ENCODE results near the gene GINS2. TPM values are rescaled to one million over a fixed set of nuclear protein-coding genes. Genes with fewer than 3 reads are reported as not detected.

The GINS2 gene
- total RNA-seq, 3 donors from 2014 or later, result 60.6 to 65.8 (median 62.7) TPM

DNA sequence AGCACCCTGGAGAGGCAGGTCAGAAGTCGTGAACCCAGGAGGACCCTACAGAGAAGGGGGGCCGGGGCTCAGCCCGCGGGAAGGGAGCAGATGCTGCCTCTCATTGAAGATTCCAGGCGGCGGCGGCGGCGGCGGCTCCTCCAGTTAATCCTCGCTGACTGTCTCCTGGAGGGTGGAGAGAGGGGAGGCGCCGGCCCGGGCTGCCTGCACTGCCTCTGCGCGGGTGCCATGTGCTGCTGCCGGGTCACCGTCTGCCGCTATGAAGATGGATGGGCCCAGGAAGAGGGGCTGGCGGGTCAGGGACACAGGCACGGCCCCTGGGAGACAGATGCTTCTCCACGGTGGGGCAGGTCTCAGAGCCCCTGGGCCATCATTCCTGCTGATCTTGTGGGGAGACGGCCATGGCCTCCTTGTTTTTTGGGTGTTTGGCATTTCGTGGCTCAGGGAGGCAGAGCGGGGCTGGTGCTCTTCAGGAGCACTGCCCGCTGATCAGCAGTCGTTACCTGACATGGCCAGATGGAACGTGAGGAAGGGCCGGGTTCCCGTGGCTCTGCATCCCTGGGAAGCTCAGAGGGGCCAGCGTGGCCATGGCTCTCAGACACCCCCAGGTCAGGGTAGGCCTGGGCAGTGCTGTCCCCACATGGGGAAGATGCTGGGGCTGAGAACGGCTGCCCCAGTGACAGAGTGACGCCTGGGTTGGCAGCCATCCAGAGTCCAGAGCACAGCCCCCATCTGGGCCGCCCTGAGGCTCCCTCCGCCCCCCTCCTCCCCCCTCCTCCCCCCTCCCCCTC is 36.1 kb downstream of the GINS2 start:
- Mint-ChIP-seq H3K9me3 (no peaks in the 10 kb centered on the region), H3K36me3 (ENCODE audit: insufficient read depth) (peaks cover 11% of the 10 kb centered on the region), H3K4me3 (no peak overlapping the region), H3K4me1 (ENCODE audit: low read depth) (peaks cover 5% of the 10 kb centered on the region), H3K27me3 (ENCODE audit: low read depth) (no peaks in the 10 kb centered on the region)
- ATAC-seq, result peak in 1 of 2 donors; percentile 60
- no peak for DNase-seq

- no peaks in the 10 kb centered on the region for H3K27me3 Mint-ChIP-seq (ENCODE audit: low read depth)
- H3K9me3 Mint-ChIP-seq, result no peaks in the 10 kb centered on the region
- DNase-seq (no peak), ATAC-seq (no peak)
- peaks cover 8% of the 10 kb centered on the region for H3K36me3 Mint-ChIP-seq (ENCODE audit: insufficient read depth)
- H3K4me3 Mint-ChIP-seq, result no peak overlapping the region
- H3K4me1 Mint-ChIP-seq (ENCODE audit: low read depth), result peaks cover 5% of the 10 kb centered on the region
Measured at GRCh38 chr16:85651629-85652430, 36.9 kb downstream of the GINS2 start.

DNA sequence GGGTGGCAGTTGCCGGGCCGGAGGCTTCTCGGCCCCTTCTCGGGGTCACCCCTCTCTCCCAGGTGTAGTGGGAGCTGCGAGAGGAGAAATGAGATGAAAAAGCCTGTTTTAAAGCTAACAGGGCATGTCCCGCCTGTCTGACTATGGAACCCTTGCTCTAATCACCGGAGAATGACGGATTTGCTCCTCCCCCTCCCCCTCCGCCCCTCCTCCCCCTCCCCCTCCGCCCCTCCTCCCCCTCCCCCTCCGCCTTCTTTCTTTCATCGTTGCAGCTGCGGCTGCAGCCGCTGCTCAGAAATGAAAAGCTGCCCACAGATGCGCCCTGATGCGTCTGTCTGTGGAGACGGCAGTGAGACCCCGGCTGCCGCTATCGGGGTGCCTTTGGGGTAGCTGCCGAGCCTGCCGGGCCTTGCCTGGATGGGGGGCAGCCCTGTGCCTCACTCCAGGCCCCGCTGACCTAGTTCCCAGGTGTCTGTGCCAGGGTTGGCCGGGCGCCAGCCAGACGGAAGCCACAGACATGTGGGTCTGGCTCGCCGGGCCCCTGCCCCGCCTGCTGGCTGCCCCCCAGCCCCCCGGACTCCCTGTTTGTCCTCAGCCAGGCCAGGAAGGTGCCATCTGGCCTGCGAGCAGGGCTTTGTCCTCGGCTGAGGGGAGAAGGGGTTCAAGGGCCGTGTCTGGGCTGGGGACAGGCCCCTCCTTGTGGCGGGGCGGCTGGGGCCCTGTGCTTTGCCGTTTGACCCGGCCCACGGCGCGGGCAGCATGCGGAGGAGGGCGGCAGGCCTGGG is 37.7 kb downstream of the GINS2 start:
- Mint-ChIP-seq H3K36me3 (ENCODE audit: insufficient read depth) (peaks cover 3% of the 10 kb centered on the region), H3K9me3 (no peaks in the 10 kb centered on the region), H3K4me1 (ENCODE audit: low read depth) (peaks cover 5% of the 10 kb centered on the region), H3K27me3 (ENCODE audit: low read depth) (no peaks in the 10 kb centered on the region), H3K4me3 (no peak overlapping the region)
- no peak for ATAC-seq
- no peak for DNase-seq

DNA sequence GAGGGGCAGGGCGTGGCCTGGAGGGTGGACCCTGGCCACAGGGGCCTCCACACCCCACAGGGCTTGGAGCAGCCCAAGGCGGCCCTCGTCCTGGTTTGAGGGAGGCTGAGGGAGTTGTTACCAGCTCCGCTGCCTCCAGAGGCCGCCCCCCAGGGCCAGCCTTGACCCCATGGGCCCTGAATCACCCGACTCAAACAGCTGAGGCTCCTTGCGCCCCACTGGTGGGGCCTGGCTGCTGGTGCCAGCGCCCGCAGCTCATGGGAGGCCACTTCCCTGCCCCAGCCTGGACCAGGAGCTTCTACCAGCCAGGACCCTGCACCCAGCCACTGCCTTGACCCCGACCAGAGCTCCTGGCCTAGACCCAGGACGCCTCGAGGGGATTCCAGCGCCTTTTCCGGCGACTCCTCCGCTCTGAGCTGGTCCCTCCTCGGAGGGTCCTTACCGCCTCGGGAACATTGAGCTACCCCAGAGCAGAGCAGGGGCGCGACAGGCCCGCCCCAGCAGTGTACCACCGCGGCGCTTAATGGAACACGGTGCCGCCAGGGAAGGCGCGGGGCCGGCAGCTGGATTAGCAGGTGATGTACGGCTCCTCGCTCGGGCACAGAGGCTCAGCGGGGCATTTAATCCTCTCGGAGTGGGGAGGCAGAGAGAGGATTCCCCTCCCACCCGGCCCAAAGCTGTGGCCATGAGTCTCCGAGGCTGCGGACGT is 38.5 kb downstream of the GINS2 start:
- Mint-ChIP-seq H3K27me3 (ENCODE audit: low read depth) (no peaks in the 10 kb centered on the region), H3K9me3 (no peaks in the 10 kb centered on the region), H3K4me3 (no peak overlapping the region), H3K4me1 (ENCODE audit: low read depth) (peaks cover 5% of the 10 kb centered on the region), H3K36me3 (ENCODE audit: insufficient read depth) (no peaks in the 10 kb centered on the region)
- no peak for DNase-seq
- no peak for ATAC-seq

- ATAC-seq (no peak), DNase-seq (no peak)
- Mint-ChIP-seq H3K4me1 (ENCODE audit: low read depth) (peaks cover 5% of the 10 kb centered on the region), H3K36me3 (ENCODE audit: insufficient read depth) (no peaks in the 10 kb centered on the region), H3K4me3 (no peak overlapping the region), H3K27me3 (ENCODE audit: low read depth) (no peaks in the 10 kb centered on the region), H3K9me3 (no peaks in the 10 kb centered on the region)
Measured at GRCh38 chr16:85649411-85650134, 39.2 kb downstream of the GINS2 start.

GRCh38 chr16:85648805-85649204 is 39.9 kb downstream of the GINS2 start:
- Mint-ChIP-seq H3K4me1 (ENCODE audit: low read depth) (peaks cover 11% of the 10 kb centered on the region), H3K27me3 (ENCODE audit: low read depth) (no peaks in the 10 kb centered on the region), H3K36me3 (ENCODE audit: insufficient read depth) (no peaks in the 10 kb centered on the region), H3K9me3 (no peaks in the 10 kb centered on the region), H3K4me3 (no peak overlapping the region)
- DNase-seq (no peak), ATAC-seq (no peak)

DNA sequence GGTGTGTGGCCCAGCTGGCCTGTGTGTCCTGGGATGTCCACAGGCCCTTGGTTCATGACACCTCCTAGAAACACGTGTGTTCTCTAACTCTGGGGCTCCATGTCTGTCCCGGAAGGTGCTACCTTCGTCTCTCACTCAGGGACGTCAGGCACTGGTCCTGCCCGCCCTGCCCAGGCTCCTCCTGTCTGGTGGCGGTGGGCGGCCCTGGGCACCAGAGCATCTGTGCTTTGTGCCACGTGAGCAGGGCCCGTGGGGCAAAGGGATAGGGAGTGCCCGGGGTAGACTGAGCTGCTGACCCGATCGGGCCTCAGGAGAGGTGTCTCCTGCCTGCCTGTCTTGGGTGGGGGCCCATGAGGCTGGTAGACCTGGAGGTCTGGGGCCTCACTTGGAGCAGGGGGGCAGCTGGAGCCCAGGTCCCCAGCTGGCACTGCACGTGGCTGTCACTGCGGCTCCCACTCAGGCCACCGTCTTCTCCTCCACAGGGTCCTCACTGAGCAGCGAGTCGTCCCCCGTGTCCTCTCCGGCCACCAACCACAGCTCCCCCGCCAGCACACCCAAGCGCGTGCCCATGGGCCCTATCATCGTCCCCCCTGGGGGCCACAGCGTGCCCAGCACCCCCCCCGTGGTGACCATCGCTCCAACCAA is 40.6 kb downstream of the GINS2 start:
- Mint-ChIP-seq H3K4me3 (no peak overlapping the region), H3K36me3 (ENCODE audit: insufficient read depth) (no peaks in the 10 kb centered on the region), H3K4me1 (ENCODE audit: low read depth) (peaks cover 11% of the 10 kb centered on the region), H3K27me3 (ENCODE audit: low read depth) (no peaks in the 10 kb centered on the region), H3K9me3 (no peaks in the 10 kb centered on the region)
- ATAC-seq (no peak), DNase-seq (no peak)

- DNase-seq, result no peak
- Mint-ChIP-seq H3K9me3 (no peaks in the 10 kb centered on the region), H3K36me3 (ENCODE audit: insufficient read depth) (no peaks in the 10 kb centered on the region), H3K27me3 (ENCODE audit: low read depth) (no peaks in the 10 kb centered on the region), H3K4me1 (ENCODE audit: low read depth) (peaks cover 13% of the 10 kb centered on the region), H3K4me3 (no peak overlapping the region)
- no peak for ATAC-seq
Measured at GRCh38 chr16:85646976-85647375, 41.8 kb downstream of the GINS2 start.

- Mint-ChIP-seq H3K4me1 (ENCODE audit: low read depth) (peaks cover 13% of the 10 kb centered on the region), H3K9me3 (no peaks in the 10 kb centered on the region), H3K36me3 (ENCODE audit: insufficient read depth) (no peaks in the 10 kb centered on the region), H3K27me3 (ENCODE audit: low read depth) (no peaks in the 10 kb centered on the region), H3K4me3 (no peak overlapping the region)
- ATAC-seq, result no peak
- no peak for DNase-seq
Measured at GRCh38 chr16:85646358-85646907, 42.3 kb downstream of the GINS2 start.

DNA sequence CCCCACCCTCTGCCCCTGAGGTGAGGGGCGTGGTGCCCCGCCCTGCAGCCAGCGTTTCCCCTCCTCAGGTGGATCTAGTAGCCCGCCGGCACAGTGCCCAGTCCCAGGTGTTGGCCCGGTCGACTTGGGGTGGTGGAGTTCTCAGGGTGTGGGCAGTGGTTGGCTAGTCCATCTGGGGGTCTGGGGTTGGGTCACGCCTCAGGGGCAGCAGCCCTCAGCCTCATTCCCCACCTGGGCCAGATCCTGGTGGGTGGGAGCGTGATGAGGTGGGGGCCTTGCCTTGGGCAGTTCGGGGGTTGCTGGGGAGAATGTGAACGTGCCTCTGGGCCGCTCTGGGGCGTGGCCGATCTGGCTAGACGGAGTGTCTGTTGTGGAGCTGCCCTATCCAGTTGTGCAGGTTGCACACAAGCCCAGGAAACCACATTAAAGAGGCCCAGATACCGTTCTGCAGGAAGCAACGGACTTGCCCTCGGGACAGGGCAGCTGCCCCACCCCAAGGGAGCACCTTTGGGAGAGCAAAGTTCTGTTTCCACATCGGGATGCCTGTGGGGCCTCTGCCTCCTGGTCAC is 43.6 kb downstream of the GINS2 start:
- peaks cover 13% of the 10 kb centered on the region for H3K4me1 Mint-ChIP-seq (ENCODE audit: low read depth)
- ATAC-seq, result no peak
- H3K4me3 Mint-ChIP-seq, result no peak overlapping the region
- H3K27me3 Mint-ChIP-seq (ENCODE audit: low read depth), result no peaks in the 10 kb centered on the region
- no peaks in the 10 kb centered on the region for H3K36me3 Mint-ChIP-seq (ENCODE audit: insufficient read depth)
- no peak for DNase-seq
- H3K9me3 Mint-ChIP-seq, result no peaks in the 10 kb centered on the region

- H3K4me1 Mint-ChIP-seq (ENCODE audit: low read depth), result peaks cover 13% of the 10 kb centered on the region
- H3K4me3 Mint-ChIP-seq, result no peak overlapping the region
- DNase-seq (no peak), ATAC-seq (no peak)
- no peaks in the 10 kb centered on the region for H3K27me3 Mint-ChIP-seq (ENCODE audit: low read depth)
- H3K9me3 Mint-ChIP-seq, result no peaks in the 10 kb centered on the region
- H3K36me3 Mint-ChIP-seq (ENCODE audit: insufficient read depth), result no peaks in the 10 kb centered on the region
Measured at GRCh38 chr16:85644093-85644712, 44.6 kb downstream of the GINS2 start.

- H3K4me3 Mint-ChIP-seq, result no peak overlapping the region
Measured at GRCh38 chr16:85643631-85644030, 45.1 kb downstream of the GINS2 start.

More at GRCh38 chr16:85643631-85644030, 45.1 kb downstream of the GINS2 start:
- Mint-ChIP-seq H3K4me1 (ENCODE audit: low read depth) (peaks cover 8% of the 10 kb centered on the region), H3K36me3 (ENCODE audit: insufficient read depth) (no peaks in the 10 kb centered on the region), H3K27me3 (ENCODE audit: low read depth) (no peaks in the 10 kb centered on the region), H3K9me3 (no peaks in the 10 kb centered on the region)
- no peak for ATAC-seq
- DNase-seq, result no peak

All from activated T-cell treated with anti-CD3 and anti-CD28 coated beads, Interleukin-2, amount 50 U/mL, for 4 hours (primary cell).